Stimulated activated CD4-positive, alpha-beta T cell treated with anti-CD3 and anti-CD28 coated beads, Interleukin-4, amount 100 ng/mL, for 4 hours (primary cell): ENCODE data around the gene PPP2R2C.

Experiments
- DNase-seq, 2 experiments: peaks; one replicate each; pipeline ENCODE4 v3.0.0-alpha.2; 2020

Gene PPP2R2C

GRCh38 chr4:6394671-6395081 lies 77.7 kb downstream of the PPP2R2C start:
- no peak for DNase-seq

DNA sequence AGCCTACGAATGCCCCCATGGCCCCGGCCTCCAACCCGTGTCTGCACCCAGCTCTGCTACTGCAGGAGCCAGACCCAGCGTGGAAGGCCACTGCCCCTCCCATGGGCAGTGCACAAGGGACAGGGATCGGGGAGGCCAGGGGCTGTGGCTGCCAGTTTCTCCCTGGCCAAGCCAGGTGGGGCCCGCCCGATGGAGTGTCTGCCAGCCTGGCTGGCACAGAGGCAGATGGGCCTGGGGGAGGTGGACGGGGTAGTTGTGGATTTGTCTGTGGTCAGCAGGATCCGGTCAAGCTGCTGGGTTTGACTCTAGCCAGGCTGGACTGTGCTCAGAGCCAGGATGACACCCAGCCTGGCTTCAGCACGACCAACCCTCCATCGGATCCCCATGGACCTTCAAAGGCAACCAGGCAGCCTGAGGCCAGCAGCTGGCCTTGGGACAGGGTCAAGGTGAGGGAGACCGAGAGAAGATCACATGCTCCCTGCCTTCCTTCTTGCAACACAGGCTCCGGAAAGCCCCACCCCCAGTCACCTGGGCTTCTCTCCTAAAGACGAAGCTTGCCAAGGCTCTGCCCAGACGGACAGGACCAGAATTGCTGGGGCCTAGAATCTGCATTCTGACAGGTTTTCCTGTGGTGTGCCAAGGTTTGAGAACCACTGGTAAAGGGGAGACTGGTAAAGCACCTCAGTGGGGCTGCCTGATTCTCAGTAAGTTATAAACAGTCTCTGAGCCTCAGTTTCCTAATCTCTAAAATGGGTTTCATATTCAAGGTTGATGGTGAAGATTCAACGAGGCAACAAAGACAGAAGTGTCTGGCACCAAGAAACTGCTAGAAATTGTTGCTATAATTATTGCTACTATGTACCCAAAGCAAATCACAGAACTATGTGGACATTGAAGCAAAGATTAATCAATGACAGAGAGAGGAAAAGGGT lies 78.6 kb downstream of the PPP2R2C start:
- no peak for DNase-seq

GRCh38 chr4:6393066-6393465 lies 79.3 kb downstream of the PPP2R2C start:
- no peak for DNase-seq

DNA sequence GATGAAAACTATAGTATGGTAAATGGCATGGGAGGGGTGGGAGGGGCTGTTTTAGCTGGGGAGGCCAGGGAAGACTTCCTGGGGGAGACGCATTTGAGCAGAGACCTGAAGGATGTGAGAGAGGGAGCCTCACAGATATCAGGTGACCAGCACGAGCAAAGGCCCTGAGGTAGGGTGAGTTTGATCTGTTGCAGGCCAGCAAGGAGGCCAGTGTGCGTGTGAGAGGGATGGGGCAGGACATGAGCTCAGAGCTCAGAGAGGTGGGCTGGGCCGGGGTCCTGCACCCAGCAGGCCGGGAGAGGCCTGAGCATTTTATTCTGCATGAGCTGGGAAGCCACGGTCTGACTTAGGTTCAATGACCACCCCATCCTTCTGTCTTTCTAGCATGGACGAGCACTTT lies 80.0 kb downstream of the PPP2R2C start:
- DNase-seq = no peak

DNA sequence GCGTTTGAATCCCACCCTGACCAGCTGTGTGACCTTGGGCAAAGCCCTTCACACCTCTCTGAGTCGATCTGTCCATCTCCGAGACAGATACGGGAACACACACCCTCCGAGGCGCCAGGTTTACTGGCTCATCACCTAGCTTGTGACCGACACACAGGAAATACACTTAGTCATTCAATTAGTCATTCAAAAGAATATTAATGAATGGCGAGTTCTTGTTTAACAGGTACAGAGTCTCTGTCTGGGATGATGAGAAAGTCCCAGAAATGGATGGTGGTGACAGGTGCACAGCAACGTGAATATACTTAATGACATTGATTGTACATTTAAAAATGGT lies 80.6 kb downstream of the PPP2R2C start:
- DNase-seq = no peak

DNA sequence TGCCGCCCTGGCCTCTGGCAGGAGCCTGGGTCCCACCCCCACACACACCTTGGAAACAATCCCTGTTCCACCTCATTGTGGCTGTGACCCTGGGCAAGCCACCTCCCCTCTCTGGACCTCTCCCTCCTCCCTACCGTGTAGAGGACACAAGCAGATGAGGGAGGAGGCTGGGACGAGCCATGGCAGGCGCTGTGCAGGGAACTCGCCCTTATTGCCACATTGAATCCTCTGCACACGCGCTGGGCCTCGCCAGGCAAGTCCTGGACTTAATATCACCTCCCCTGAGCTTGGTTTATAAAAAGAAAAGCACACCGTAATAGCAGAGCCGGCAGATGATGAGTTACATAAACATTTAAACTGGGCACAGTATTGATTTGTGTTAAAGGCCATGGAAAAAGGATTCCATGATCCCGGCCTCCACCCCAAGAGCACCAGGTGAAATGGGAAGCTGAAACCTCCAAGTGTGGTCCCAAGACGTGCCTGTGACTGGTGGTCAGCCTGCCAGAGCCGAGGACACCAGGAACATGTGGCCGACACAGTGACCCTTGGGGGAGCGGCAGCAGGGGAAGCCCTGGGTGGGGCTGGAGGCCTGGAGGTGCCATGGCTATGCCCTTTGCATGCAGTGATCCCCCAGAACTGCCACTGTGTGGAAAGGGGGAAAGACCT lies 81.1 kb downstream of the PPP2R2C start:
- no peak for DNase-seq

DNA sequence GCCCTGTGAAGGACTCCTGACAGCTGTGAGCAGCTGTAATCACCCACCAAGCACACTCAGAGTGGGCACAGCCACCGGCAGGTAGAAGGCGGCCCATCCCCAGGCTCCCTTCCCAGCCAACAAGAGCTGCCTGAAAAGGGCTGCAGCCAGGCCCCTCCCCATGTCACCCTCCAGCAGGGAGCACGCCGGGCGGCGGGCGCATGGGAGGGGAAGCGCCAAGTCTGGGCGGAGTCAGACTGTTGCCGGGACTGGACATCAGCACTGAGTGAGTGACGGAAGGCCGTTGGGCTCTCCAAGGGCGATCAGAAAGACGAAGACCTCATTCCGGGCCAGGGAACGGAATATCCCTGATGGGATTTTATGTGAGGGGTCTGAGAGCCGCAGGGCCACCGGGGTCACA lies 82.1 kb downstream of the PPP2R2C start:
- DNase-seq = no peak

GRCh38 chr4:6389142-6389825 lies 83.1 kb downstream of the PPP2R2C start:
- DNase-seq = no peak

- DNase-seq = no peak
These were observed 83.7 kb downstream of the PPP2R2C start for GRCh38 chr4:6388713-6389112.

DNA sequence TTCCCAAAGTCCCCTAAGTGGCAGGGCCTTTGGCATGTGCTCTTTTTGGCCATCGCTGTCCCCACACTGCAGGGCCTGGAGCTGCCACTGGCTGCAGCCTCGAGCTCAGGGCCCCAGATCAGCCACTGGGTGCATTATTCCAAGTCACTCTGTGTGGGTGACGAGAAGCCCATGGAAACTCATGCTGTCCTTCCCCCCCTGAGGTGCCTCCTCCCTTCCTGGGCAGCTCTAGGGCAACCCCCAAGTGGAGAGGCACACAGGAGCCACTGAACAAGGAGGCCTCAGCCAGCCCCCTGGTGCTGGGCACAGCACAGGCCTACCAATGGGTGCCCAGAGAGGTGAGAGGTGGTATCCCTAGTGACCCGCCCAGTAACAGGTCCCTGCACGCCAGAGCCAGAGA lies 84.5 kb downstream of the PPP2R2C start:
- DNase-seq = no peak

DNA sequence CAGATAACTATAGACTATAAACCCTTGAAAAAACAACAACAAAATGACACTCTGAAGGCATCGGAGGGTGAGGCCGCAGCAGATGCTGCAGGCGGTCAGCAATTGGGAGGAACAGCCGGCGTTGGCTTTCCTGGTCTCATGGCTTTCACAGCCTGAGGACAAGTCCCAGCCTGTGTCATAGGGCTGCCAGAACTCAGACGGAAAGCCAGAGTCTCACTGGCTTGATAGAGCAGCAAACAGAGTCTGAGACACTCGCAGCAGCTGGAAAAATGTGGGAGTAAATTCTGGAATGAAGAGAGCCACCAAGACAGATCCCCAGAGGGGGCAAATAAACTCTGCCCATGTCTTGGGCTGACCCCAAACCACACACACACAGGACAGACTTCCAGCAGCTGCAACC lies 86.3 kb downstream of the PPP2R2C start:
- DNase-seq = no peak

GRCh38 chr4:6385288-6385687 lies 87.1 kb downstream of the PPP2R2C start:
- DNase-seq = no peak

DNA sequence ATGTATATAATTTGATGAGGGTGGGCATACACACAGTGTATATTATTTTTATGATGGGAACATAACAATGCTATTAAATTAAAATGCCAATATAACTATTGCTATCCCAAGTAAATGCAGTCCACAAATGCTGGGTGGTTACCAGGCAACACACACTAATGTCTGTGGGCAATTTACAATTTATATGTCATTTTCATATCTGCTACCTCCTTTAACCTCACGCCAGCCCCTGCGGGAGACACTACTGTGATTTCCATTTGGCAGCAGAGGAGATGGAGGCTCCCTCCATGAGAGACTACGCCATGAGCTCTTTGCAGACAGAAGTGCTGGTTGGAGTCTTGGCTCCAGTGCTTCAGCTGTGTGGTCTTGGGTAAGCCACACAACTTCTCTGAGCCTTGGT lies 87.9 kb downstream of the PPP2R2C start:
- no peak for DNase-seq

DNA sequence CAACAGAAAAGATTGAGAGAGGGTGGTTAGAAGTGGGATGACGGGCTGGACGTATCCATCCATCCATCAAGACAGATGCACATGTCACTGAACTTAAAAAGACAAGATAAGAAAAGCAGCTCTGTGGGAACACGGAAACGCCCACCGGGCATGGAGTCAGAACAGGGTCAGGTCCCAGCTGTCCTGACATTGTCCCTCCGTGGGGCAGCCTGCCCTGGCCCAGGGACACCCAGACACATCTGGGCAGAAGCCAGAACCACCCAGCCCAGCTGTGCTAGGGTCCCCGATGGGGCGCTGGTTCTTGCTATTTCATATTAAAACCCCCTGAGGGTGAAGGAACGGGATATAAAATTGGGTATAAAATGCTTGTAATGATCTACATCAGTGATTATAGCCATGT lies 88.5 kb downstream of the PPP2R2C start:
- no peak for DNase-seq

DNA sequence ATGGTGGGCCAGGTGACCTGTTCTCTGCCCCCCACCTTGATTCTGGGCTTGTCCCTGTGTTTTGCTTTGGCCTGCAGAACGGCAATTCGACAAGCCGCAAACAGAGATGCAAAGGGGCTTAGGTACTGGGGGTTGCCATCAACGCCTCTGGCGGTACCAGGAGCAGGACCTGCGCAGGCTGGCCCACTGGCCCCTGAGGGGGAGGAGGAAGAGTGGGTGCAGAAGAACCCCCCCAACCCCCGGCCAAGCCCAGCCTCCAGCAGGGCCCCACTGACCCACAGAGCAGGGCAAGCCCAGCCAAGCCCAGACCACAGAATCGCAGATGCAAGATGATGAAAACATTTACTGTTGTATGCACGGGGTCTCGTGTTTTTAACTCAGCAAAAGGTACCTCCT lies 89.4 kb downstream of the PPP2R2C start:
- no peak for DNase-seq

DNA sequence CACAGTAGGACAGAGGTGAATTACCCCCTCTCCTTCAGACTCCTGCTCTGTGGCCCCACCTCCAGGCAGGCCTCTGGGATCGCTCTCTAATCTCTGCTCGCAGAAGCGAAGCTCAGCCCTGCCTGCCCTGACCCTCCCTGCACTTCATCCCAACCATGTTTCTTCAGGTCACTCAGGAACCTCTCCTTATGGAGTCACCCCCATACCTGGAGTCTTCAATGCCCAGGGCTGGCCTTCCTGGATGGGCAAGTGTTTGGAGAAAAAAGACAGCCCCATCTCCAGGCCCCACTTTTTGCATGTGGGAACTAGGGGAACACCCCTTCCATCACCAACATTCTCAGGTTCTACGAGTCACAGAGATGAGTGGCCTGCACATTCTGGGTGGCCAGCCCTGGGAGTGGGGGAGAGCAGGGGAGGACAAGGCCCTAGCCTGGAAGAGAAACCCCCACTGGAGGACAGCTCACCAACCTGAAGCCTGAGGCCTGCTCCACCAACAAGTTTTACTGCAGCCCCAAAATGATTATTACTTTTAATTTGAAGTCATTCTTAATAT lies 90.8 kb downstream of the PPP2R2C start:
- DNase-seq = no peak

- no peak for DNase-seq
These were observed 91.5 kb downstream of the PPP2R2C start for GRCh38 chr4:6380746-6381410.

- no peak for DNase-seq
These were observed 92.4 kb downstream of the PPP2R2C start for GRCh38 chr4:6379767-6380745.

- no peak for DNase-seq
These were observed 93.6 kb downstream of the PPP2R2C start for GRCh38 chr4:6378493-6379445.
